Measurements from ENCODE around the gene SLC16A2.
"Not testable (repeated sequence)": the region's sequence is repeated elsewhere in the genome, so short reads cannot be mapped to it uniquely, and the experiment has no call there.

The SLC16A2 gene

GRCh38 chrX:74448669-74449068 is 27.4 kb downstream of the SLC16A2 start:
- DNase-seq = no peak

DNA sequence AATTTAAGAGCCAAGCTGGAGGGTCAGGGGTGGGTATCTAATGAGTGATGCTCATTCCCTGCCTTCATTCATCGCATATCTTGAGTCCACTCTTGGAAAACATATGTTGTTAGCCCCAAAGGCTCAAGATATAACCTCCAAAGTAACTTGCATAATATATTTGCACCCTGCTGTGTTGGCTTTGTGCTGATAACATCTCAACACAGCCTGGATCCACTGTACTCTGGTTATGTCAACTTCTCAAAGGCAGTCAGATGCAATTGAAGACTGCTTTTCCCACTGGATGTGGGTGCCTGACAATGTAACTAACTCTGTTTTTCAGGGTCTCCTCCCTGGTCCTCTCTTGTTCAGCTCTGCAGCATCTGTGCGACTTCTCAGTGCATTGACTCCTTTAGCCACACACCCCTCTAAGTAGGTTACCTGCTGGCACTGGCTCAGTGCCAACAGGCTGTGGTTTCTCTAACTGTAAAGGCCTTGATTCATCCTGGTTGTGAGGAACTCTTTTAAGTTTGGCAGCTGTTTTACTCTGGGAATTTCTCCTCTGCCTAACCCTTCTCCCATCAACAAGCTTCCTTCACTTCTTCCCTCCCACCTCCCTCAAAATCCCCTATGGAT is 28.1 kb downstream of the SLC16A2 start:
- DNase-seq = no peak

GRCh38 chrX:74449937-74450330 is 28.6 kb downstream of the SLC16A2 start:
- no peak for DNase-seq

GRCh38 chrX:74450803-74451449 is 29.6 kb downstream of the SLC16A2 start:
- DNase-seq = no peak

GRCh38 chrX:74451450-74452198 is 30.3 kb downstream of the SLC16A2 start:
- DNase-seq = no peak

GRCh38 chrX:74452199-74452481 is 30.8 kb downstream of the SLC16A2 start:
- no peak for DNase-seq

DNA sequence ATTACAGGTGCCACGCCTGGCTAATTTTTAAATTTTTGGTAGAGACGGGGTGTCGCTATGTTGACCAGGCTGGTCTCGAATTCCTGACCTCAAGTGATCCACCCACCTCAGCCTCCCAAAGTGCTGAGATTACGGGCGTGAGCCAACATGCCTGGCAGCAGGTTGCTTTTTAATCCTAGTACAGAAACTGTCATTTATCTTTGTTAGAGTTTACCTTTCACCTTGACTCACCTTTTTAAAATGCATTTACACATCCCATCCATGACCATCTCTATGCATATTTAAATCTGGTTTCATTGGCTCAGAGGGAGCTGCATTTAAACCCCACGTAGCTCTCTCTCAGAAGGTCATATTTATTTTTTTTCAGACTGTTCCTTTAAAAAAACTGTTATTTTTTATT is 31.9 kb downstream of the SLC16A2 start:
- DNase-seq = no peak

DNA sequence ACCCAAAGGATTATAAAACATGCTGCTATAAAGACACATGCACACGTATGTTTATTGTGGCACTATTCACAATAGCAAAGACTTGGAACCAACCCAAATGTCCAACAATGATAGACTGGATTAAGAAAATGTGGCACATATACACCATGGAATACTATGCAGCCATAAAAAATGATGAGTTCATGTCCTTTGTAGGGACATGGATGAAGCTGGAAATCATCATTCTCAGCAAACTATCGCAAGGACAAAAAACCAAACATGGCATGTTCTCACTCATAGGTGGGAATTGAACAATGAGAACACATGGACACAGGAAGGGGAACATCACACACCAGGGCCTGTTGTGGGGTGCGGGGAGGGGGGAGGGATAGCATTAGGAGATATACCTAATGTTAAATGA is 32.9 kb downstream of the SLC16A2 start:
- DNase-seq = not testable (repeated sequence)

- no peak for DNase-seq
These were observed 37.4 kb downstream of the SLC16A2 start for GRCh38 chrX:74458736-74459135.

DNA sequence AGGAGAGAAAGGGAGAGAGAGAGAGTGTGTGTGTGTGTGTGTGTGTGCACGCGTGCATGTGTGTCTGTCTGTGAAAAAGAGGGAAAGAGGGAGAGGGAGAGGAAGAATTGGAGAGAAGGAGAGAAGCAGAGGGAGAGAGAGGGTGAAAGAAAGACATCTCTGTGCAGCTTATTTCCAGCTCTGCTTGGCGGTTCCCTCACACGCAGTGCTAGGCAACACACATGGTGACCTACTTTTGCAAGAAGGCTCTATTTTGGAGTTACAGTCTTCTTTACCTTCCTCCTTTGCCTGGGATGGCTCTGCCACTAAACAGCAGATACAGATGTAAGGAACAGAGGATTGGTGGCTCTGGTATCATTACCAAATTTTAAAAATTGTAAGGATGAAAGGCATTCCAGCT is 40.1 kb downstream of the SLC16A2 start:
- no peak for DNase-seq

DNA sequence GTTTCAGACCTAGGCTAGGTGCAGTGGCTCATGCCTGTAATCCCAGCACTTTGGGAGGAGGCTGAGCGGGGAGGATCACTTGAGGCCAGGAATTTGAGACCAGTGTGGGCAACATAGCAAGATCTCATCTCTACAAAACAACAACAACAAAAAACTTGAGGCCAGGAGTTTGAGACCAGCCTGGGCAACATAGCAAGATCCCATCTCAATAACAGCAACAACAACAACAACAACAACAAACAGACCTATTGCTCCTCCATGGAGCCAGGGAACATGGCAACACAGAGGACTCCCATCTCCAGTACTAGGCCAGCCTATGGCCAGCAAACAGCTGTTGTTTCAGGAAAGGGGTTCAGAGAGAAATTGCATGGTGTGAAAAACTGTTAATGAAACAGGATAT is 43.4 kb downstream of the SLC16A2 start:
- no peak for DNase-seq

DNA sequence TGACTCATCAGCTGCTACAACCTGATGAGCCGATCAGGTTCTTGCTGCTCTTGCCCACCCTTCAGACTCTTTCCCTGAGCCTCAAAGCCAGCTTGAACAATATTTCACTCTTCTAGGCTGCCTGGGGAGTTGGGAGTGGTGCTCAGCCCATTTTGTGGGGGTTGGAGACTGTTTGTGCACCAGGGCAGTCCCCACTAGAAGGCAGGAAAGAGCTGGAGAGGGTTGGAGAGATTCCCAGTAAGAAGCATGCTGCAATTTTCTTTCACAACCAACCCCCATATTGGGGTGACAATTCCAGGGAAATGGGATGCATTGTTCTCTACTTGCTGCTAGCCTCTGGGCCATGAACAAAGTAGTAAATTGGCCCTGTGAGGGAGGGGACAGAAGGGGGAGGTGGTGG is 44.1 kb downstream of the SLC16A2 start:
- DNase-seq = no peak

DNA sequence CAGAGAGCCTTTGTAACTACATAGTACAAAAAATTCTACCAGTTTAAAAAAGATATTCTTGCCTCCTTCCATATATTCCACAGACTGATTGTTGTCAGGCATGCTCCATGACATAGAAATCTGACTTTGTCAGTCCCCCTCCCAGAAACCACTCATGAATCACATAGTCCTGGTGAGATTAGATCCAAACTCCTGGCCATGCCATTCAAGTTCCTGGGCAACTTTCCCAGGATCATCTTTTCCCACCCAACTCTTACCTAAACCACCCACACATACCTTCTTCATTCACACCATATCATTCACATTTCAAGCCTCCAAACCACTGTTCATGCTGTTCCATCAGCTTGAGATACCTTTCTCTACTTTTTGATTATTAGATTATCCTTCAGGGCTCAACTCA is 46.4 kb downstream of the SLC16A2 start:
- DNase-seq = no peak

- DNase-seq = not testable (repeated sequence)
These were observed 51.8 kb downstream of the SLC16A2 start for GRCh38 chrX:74473116-74473515.

GRCh38 chrX:74490247-74490646 is 69.0 kb downstream of the SLC16A2 start:
- DNase-seq = no peak

- DNase-seq = no peak
These were observed 71.5 kb downstream of the SLC16A2 start for GRCh38 chrX:74492720-74493201.

DNA sequence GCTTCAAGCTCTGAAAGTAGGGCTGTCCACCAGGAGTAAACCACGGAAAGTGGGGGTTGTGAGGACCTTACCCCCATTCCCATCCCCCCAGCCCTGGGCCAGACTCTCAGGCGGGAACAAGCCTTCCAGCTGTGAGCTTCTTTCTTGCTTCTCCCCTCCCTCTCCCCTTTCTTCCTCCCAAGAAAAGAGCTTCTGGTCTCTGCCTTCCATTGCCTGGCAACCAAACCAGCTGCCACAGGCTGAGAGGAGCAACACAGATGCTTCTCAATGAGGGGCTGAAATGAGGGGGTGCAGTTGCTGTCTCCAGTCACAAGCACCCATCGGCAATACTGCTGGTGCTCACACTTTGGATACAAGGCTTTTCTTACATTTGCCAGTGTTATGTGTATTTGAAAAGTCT is 72.5 kb downstream of the SLC16A2 start:
- DNase-seq = no peak

DNA sequence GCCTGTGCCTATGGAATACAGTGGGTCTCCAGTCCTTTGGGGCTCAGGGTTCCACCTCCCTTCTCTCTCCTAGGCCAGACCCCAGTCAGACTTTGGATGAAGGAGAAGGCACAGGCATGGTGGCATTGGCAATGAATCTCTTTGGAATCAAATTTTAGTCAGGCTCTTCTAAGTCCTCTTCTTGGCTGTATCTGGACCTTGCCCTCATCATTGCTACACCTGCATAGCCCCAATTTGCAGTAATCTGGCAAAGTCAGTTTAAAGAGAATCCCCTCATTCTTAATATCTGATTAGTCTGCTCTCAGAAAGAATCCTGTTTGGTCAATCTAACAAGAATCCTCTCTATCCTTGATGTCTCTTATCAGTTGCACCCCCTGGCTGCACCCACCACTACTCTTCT is 77.6 kb downstream of the SLC16A2 start:
- no peak for DNase-seq

DNA sequence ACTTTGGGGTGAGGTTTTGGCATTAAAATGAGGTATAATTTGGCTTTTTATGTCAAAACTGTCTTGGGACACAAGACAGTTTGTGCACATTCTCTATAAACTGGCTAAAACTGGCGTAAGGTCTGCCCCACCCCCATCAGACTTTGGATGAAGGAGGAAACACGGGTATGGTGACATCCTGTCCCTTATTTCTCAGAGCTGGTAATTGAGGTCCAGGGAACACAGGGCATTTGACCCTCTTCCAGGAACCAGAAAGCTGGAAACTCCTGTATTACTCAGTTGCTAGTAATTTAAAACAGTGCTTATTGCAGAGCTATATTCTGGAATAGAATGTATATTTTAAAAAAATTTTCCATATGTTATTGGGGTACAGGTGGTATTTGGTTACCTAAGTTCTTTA is 78.8 kb downstream of the SLC16A2 start:
- DNase-seq = no peak

DNA sequence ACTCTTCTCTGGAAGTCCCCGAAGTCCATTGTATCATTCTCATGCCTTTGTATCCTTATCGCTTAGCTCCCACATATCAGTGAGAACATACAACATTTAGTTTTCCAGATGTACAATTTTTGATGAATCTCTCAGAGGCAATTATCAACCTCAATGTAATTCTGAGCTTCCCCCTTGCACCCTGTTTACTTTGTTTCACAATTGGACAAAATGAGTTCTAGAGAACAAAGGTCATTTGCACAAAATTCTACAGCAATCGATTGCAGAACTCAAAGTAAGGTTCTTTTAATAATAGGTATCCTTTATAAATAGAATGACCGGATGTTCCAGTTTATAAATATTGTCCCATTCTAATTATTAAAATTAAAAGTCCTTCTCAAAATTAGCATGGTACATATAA is 79.3 kb downstream of the SLC16A2 start:
- DNase-seq = no peak

GRCh38 chrX:74505437-74505836 is 84.1 kb downstream of the SLC16A2 start:
- DNase-seq = no peak

DNA sequence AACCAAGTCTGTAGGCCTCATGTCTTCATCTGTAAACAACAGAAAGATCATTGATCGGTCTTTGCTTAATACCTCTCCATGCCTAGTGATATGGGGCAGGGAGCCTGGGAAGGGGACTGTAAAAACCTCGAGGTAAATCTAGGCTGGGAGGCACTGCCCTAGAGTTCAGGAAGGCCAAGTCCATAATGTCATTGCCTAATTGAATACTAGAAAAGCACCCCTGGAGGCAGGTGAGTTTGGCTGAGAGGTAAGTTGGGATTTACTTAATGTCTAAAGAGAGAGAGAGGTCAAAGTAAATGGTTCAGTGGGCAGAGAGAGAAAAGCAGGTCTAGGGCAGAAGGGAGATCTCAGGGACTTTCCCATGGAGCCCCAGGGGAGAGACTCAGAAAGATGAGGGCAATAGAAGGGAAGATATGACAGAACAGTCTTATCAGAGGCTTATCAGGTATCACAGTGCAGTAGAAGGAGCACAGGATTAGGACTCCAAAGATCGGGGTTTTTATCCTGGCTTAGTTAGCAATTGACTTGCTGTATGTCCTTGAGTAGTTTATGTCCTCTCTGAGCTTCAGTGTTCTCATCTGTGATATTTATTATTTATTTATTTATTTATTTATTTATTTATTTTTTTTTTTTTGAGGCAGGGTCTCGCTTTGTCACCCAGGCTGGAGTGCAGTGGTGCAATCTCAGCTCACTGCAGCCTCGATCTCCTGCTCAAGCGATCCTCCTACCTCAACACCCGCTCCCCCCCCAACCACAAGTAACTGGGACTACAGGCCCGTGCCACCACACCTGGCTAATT is 85.2 kb downstream of the SLC16A2 start:
- DNase-seq = no peak

DNA sequence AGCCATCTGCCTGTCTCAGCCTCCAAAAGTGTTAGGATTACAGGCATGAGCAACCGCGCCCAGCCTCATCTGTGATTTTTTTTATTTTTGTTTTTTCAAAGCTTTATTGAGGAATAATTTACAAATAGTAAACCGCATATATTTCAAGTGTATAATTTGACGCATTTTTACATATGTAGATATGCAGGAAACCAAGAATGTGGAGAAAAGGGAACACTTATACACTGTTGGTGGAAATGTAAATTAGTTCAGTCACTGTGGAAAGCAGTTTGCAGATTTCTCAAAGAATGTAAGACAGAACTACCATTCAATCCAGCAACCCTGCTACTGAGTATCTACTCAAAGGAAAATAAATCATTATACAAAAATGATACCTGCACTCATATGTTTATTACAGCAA is 85.9 kb downstream of the SLC16A2 start:
- no peak for DNase-seq

DNA sequence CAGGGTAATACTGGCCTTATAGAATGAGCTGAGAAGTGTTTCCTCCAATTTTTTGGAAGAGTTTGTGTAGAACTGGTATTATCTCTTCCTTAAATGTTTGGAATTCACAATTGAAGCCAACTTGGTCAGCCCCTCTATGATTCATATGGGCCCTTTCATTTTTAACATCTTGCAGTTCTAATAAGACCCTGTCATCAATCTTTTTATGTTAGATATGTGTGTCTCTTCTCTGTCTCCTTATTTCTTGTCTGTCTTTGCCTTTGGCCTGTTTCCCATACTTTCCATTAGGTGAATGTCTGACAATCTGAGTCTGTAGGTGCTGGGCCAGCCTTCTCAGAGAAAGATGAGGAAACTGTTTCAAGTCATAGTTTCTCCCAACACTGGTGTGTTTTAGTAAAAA is 88.7 kb downstream of the SLC16A2 start:
- DNase-seq = no peak
